NCI-H510A (cell line): ENCODE results near the gene KCND3.

Experiments
- DNase-seq: peaks from one replicate; lab custom pipeline; 2025; lab: John Stamatoyannopoulos, UW

Gene KCND3

GRCh38 chr1:111729271-111729921, 260.1 kb downstream of the KCND3 start:
- DNase-seq = no peak

DNA sequence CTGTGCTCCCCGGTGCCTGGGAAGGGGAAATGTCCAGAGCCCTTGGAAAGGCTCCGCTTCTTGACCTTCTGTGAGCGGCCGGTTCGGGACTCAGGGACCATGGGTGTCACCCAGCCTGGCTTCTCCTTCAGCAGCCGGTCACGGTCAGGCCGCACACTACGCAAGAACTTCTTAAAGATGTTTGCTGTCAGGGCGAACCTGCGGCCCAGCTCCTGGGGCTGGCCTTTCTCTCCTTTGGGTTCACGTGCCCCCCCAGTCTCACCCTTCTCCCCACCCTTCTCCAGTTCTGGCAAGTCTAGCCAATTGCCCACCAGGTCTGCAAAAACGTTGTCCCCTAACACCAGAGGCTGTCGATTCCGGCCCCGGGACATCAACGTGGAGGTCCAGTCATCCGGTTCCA, 262.4 kb downstream of the KCND3 start:
- DNase-seq = no peak

DNA sequence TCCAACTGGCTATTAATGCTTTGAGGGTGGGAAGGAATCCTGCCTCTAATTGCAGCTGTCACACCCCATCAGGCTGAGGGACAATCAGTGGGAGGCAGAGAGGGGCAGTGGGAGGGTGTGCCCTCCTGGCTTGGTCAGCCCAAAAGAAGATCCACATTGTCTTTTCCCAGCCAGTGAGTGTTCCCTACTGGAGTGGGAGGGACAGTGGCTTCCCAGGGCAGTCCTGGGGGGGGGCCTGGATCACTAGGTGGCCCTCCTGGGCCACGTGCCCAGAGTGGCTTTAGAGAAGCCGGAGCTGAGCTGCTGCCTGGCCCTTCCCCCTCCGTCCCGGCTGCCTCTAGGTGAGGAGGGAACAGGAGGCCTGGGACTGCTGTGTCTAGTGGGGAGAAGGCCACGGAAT, 264.3 kb downstream of the KCND3 start:
- DNase-seq = no peak

GRCh38 chr1:111723871-111724270, 265.6 kb downstream of the KCND3 start:
- DNase-seq = no peak

- no peak for DNase-seq
These were observed 266.2 kb downstream of the KCND3 start for GRCh38 chr1:111723091-111723806.

- DNase-seq = no peak
These were observed 268.3 kb downstream of the KCND3 start for GRCh38 chr1:111720977-111721786.
